ENCODE results near the gene UBE2L6. TPM values are rescaled to one million over a fixed set of nuclear protein-coding genes. Genes with fewer than 3 reads are reported as not detected.

Gene UBE2L6
- total and polyA plus RNA-seq, 7 donors: 5.3 to 24.7 (median 9.9) TPM

GRCh38 chr11:57502870-57503269 lies 64.6 kb downstream of the UBE2L6 start:
- no peak overlapping the region for H3K27ac ChIP-seq

DNA sequence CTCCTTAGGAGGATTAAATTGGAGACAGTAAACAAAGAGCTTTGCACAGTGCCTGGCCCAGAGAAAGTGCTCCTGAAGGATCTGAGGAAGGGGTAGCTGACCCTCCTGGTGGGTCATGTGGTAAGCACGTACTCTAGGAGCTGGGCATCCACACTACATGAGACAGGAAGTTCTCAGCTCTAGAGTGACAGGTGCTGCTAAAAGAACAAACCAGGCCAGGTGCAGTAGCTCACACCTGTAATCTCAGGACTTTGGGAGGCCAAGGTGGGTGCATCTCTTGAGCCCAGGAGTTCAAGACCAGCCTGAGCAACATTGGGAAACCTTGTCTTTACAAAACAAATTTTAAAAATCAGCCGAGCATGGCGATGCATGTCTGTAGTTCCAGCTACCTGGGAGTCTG lies 65.1 kb downstream of the UBE2L6 start:
- peaks cover 26% of the 10 kb centered on the region for H3K4me1 ChIP-seq
- H3K36me3 ChIP-seq (ENCODE audit: insufficient read depth in 1 of 2, low read depth in 1 of 2): peaks cover 0 to 12% of the 10 kb centered on the region in 2 donors
- DNase-seq (no peak), ATAC-seq (no peak)
- TF ChIP-seq, protein P1, sequence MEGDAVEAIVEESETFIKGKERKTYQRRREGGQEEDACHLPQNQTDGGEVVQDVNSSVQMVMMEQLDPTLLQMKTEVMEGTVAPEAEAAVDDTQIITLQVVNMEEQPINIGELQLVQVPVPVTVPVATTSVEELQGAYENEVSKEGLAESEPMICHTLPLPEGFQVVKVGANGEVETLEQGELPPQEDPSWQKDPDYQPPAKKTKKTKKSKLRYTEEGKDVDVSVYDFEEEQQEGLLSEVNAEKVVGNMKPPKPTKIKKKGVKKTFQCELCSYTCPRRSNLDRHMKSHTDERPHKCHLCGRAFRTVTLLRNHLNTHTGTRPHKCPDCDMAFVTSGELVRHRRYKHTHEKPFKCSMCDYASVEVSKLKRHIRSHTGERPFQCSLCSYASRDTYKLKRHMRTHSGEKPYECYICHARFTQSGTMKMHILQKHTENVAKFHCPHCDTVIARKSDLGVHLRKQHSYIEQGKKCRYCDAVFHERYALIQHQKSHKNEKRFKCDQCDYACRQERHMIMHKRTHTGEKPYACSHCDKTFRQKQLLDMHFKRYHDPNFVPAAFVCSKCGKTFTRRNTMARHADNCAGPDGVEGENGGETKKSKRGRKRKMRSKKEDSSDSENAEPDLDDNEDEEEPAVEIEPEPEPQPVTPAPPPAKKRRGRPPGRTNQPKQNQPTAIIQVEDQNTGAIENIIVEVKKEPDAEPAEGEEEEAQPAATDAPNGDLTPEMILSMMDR (IDR thresholded peaks at IDR 0.05): no peak
- WGBS, 3 donors: 91 to 96% (median 94%) methylated on average over 3 of the region's 3 CpGs
- H3K9me3 ChIP-seq: no peaks in the 10 kb centered on the region
- H3K27ac ChIP-seq: peak overlapping the region; percentile 79
- no peaks in the 10 kb centered on the region for H3K27me3 ChIP-seq (ENCODE audit: insufficient read depth in 3 of 3, low read length in 2 of 3)
- no peak overlapping the region for H3K4me3 ChIP-seq
- intact Hi-C loops (cut with DNase I): no loop called here

More at GRCh38 chr11:57502870-57503269, 64.6 kb downstream of the UBE2L6 start:
- intact Hi-C loops (cut with DNase I): no loop called here
- Histone ChIP-seq H3K4me1 (peaks cover 26% of the 10 kb centered on the region), H3K36me3 (ENCODE audit: insufficient read depth in 1 of 2, low read depth in 1 of 2) (peaks cover 0 to 8% of the 10 kb centered on the region in 2 donors), H3K9me3 (no peaks in the 10 kb centered on the region), H3K27me3 (ENCODE audit: insufficient read depth in 3 of 3, low read length in 2 of 3) (no peaks in the 10 kb centered on the region), H3K4me3 (no peak overlapping the region)
- ATAC-seq: no peak
- TF ChIP-seq, protein P1 (IDR thresholded peaks at IDR 0.05): no peak
- no peak for DNase-seq

GRCh38 chr11:57501953-57502352 lies 65.5 kb downstream of the UBE2L6 start:
- DNase-seq (peak in 1 of 2 donors; percentile 67), ATAC-seq (peak in 3 of 4 donors; percentile 20 to 51 (median 23))
- intact Hi-C loops (cut with DNase I): no loop called here
- Histone ChIP-seq H3K27ac (peak overlapping the region; percentile 79), H3K4me3 (no peak overlapping the region), H3K9me3 (no peaks in the 10 kb centered on the region), H3K4me1 (peaks cover 26% of the 10 kb centered on the region), H3K27me3 (ENCODE audit: insufficient read depth in 3 of 3, low read length in 2 of 3) (no peaks in the 10 kb centered on the region), H3K36me3 (ENCODE audit: insufficient read depth in 1 of 2, low read depth in 1 of 2) (peaks cover 0 to 16% of the 10 kb centered on the region in 2 donors)
- WGBS, 3 donors: 53 to 61% (median 56%) methylated on average over 4 of the region's 4 CpGs
- TF ChIP-seq, protein P1 (IDR thresholded peaks at IDR 0.05): no peak

Other genes starting within 250 kb of the UBE2L6 start
- 100 to 1,000 TPM in 2 of 4 donors, 10 to 100 TPM in 2; 63.9 to 288 (median 129) TPM for gene TNKS1BP1, start 242.7 kb downstream of the UBE2L6 start, total RNA-seq
- 100 to 1,000 TPM in 1 of 3 donors, 10 to 100 TPM in 2; 76.9 to 121 (median 79.9) TPM for gene TNKS1BP1, start 242.7 kb downstream of the UBE2L6 start, polyA plus RNA-seq
- 10 to 100 TPM; 69.0 to 94.0 (median 82.4) TPM for gene SSRP1, start 231.8 kb downstream of the UBE2L6 start, total RNA-seq
- gene SSRP1, start 231.8 kb downstream of the UBE2L6 start, polyA plus RNA-seq: 100 to 1,000 TPM; 101 to 138 (median 125) TPM
- under 1 TPM; 0.40 to 0.90 (median 0.43) TPM for gene P2RX3, start 229.3 kb downstream of the UBE2L6 start, total RNA-seq
- under 1 TPM; 0.21 to 0.60 (median 0.30) TPM for gene P2RX3, start 229.3 kb downstream of the UBE2L6 start, polyA plus RNA-seq
- gene PRG3, start 186.5 kb downstream of the UBE2L6 start, total RNA-seq: not detected
- not detected for gene PRG3, start 186.5 kb downstream of the UBE2L6 start, polyA plus RNA-seq
- gene PRG2, start 177.0 kb downstream of the UBE2L6 start, total RNA-seq: under 1 TPM in 1 of 4 donors, not detected in 3; 0.25 TPM
- gene PRG2, start 177.0 kb downstream of the UBE2L6 start, polyA plus RNA-seq: not detected
- 10 to 100 TPM; 10.6 to 18.8 (median 16.0) TPM for gene SLC43A3, start 140.6 kb downstream of the UBE2L6 start, total RNA-seq
- 10 to 100 TPM in 1 of 3 donors, 1 to 10 TPM in 2; 5.8 to 14.7 (median 6.4) TPM for gene SLC43A3, start 140.6 kb downstream of the UBE2L6 start, polyA plus RNA-seq
- gene RTN4RL2, start 107.1 kb downstream of the UBE2L6 start, total RNA-seq: 1 to 10 TPM in 1 of 4 donors, under 1 TPM in 3; 0.77 to 1.1 (median 0.84) TPM
- under 1 TPM; 0.44 to 0.61 (median 0.49) TPM for gene RTN4RL2, start 107.1 kb downstream of the UBE2L6 start, polyA plus RNA-seq
- gene SLC43A1, start 52.0 kb downstream of the UBE2L6 start, total RNA-seq: 10 to 100 TPM in 1 of 4 donors, 1 to 10 TPM in 3; 4.1 to 15.3 (median 7.1) TPM
- gene SLC43A1, start 52.0 kb downstream of the UBE2L6 start, polyA plus RNA-seq: 10 to 100 TPM in 1 of 3 donors, 1 to 10 TPM in 2; 3.5 to 13.7 (median 7.5) TPM
- 10 to 100 TPM; 55.0 to 90.0 (median 73.0) TPM for gene TIMM10, start 36.9 kb downstream of the UBE2L6 start, total RNA-seq
- gene TIMM10, start 36.9 kb downstream of the UBE2L6 start, polyA plus RNA-seq: 100 to 1,000 TPM in 2 of 3 donors, 10 to 100 TPM in 1; 97.7 to 149 (median 112) TPM
- 100 to 1,000 TPM in 1 of 4 donors, 10 to 100 TPM in 2, 1 to 10 TPM in 1; 7.6 to 118 (median 36.9) TPM for gene SMTNL1, start 30.1 kb downstream of the UBE2L6 start, total RNA-seq
- 10 to 100 TPM in 2 of 3 donors, 1 to 10 TPM in 1; 6.7 to 19.7 (median 14.9) TPM for gene SMTNL1, start 30.1 kb downstream of the UBE2L6 start, polyA plus RNA-seq
- 10 to 100 TPM; 65.1 to 97.3 (median 71.2) TPM for gene SERPING1, start 30.0 kb upstream of the UBE2L6 start, total RNA-seq
- 10 to 100 TPM; 42.6 to 77.2 (median 62.3) TPM for gene SERPING1, start 30.0 kb upstream of the UBE2L6 start, polyA plus RNA-seq
- gene YPEL4, start 82.2 kb upstream of the UBE2L6 start, total RNA-seq: under 1 TPM in 3 of 4 donors, not detected in 1; 0.21 to 0.90 (median 0.59) TPM
- gene YPEL4, start 82.2 kb upstream of the UBE2L6 start, polyA plus RNA-seq: under 1 TPM; 0.08 to 0.18 (median 0.11) TPM
- gene CLP1, start 90.1 kb upstream of the UBE2L6 start, total RNA-seq: 10 to 100 TPM in 2 of 4 donors, 1 to 10 TPM in 2; 6.8 to 11.6 (median 9.2) TPM
- 10 to 100 TPM in 2 of 3 donors, 1 to 10 TPM in 1; 9.6 to 16.9 (median 14.3) TPM for gene CLP1, start 90.1 kb upstream of the UBE2L6 start, polyA plus RNA-seq
- gene ZDHHC5, start 100.4 kb upstream of the UBE2L6 start, total RNA-seq: 10 to 100 TPM; 35.2 to 63.5 (median 53.3) TPM
- gene ZDHHC5, start 100.4 kb upstream of the UBE2L6 start, polyA plus RNA-seq: 10 to 100 TPM; 32.4 to 63.6 (median 58.0) TPM
- gene MED19, start 144.5 kb upstream of the UBE2L6 start, total RNA-seq: 10 to 100 TPM in 1 of 4 donors, 1 to 10 TPM in 3; 6.7 to 10.3 (median 7.4) TPM
- gene MED19, start 144.5 kb upstream of the UBE2L6 start, polyA plus RNA-seq: 10 to 100 TPM in 2 of 3 donors, 1 to 10 TPM in 1; 9.4 to 19.7 (median 13.9) TPM
- gene TMX2, start 144.9 kb upstream of the UBE2L6 start, total RNA-seq: 10 to 100 TPM; 31.5 to 69.7 (median 51.1) TPM
- 100 to 1,000 TPM in 2 of 3 donors, 10 to 100 TPM in 1; 55.4 to 192 (median 110) TPM for gene TMX2, start 144.9 kb upstream of the UBE2L6 start, polyA plus RNA-seq
- 100 to 1,000 TPM in 1 of 4 donors, 10 to 100 TPM in 3; 67.0 to 109 (median 88.0) TPM for gene SELENOH, start 173.8 kb upstream of the UBE2L6 start, total RNA-seq
- 100 to 1,000 TPM in 1 of 3 donors, 10 to 100 TPM in 2; 79.0 to 120 (median 81.9) TPM for gene SELENOH, start 173.8 kb upstream of the UBE2L6 start, polyA plus RNA-seq
- not detected for gene BTBD18, start 184.1 kb upstream of the UBE2L6 start, total RNA-seq
- under 1 TPM in 1 of 3 donors, not detected in 2; 0.03 TPM for gene BTBD18, start 184.1 kb upstream of the UBE2L6 start, polyA plus RNA-seq
- 10 to 100 TPM; 26.1 to 35.2 (median 30.1) TPM for gene CTNND1, start 194.1 kb upstream of the UBE2L6 start, total RNA-seq
- 10 to 100 TPM in 2 of 3 donors, 1 to 10 TPM in 1; 9.4 to 13.8 (median 13.7) TPM for gene CTNND1, start 194.1 kb upstream of the UBE2L6 start, polyA plus RNA-seq